ENCODE measurements around the gene FLRT2. TPM values are rescaled to one million over a fixed set of nuclear protein-coding genes. Genes with fewer than 3 reads are reported as not detected.

The FLRT2 gene
- total RNA-seq, 2 experiments from 2014 or later: not detected

- Mint-ChIP-seq H3K4me3 (no peak overlapping the region), H3K9me3 (no peaks in the 10 kb centered on the region), H3K27me3 (no peaks in the 10 kb centered on the region), H3K27ac (no peak overlapping the region), H3K4me1 (no peaks in the 10 kb centered on the region), H3K36me3 (no peaks in the 10 kb centered on the region)
- DNase-seq: no peak
Observed at GRCh38 chr14:85617791-85618190, 87.8 kb downstream of the FLRT2 start.

- H3K36me3 Mint-ChIP-seq: no peaks in the 10 kb centered on the region
- no peaks in the 10 kb centered on the region for H3K9me3 Mint-ChIP-seq
- H3K4me1 Mint-ChIP-seq: no peaks in the 10 kb centered on the region
- DNase-seq: no peak
- no peaks in the 10 kb centered on the region for H3K27me3 Mint-ChIP-seq
- H3K27ac Mint-ChIP-seq: no peak overlapping the region
- no peak overlapping the region for H3K4me3 Mint-ChIP-seq
Observed at GRCh38 chr14:85618390-85618789, 88.4 kb downstream of the FLRT2 start.

GRCh38 chr14:85618978-85619377 lies 89.0 kb downstream of the FLRT2 start:
- H3K4me3 Mint-ChIP-seq: no peak overlapping the region
- H3K27ac Mint-ChIP-seq: no peak overlapping the region
- H3K36me3 Mint-ChIP-seq: no peaks in the 10 kb centered on the region
- H3K9me3 Mint-ChIP-seq: no peaks in the 10 kb centered on the region
- H3K27me3 Mint-ChIP-seq: no peaks in the 10 kb centered on the region
- DNase-seq: no peak
- H3K4me1 Mint-ChIP-seq: no peaks in the 10 kb centered on the region

- Mint-ChIP-seq H3K27ac (no peak overlapping the region), H3K4me1 (no peaks in the 10 kb centered on the region), H3K27me3 (no peaks in the 10 kb centered on the region), H3K36me3 (no peaks in the 10 kb centered on the region), H3K4me3 (no peak overlapping the region), H3K9me3 (no peaks in the 10 kb centered on the region)
- no peak for DNase-seq
Observed at GRCh38 chr14:85619851-85620250, 89.9 kb downstream of the FLRT2 start.

- H3K27me3 Mint-ChIP-seq: no peaks in the 10 kb centered on the region
Observed at GRCh38 chr14:85620947-85621346, 91.0 kb downstream of the FLRT2 start.

GRCh38 chr14:85622106-85622505 lies 92.2 kb downstream of the FLRT2 start:
- DNase-seq: no peak
- Mint-ChIP-seq H3K36me3 (no peaks in the 10 kb centered on the region), H3K4me1 (no peaks in the 10 kb centered on the region), H3K4me3 (no peak overlapping the region), H3K27ac (no peak overlapping the region), H3K27me3 (no peaks in the 10 kb centered on the region), H3K9me3 (no peaks in the 10 kb centered on the region)

More at GRCh38 chr14:85620947-85621346, 91.0 kb downstream of the FLRT2 start:
- no peak for DNase-seq
- H3K27ac Mint-ChIP-seq: no peak overlapping the region
- H3K9me3 Mint-ChIP-seq: no peaks in the 10 kb centered on the region
- H3K4me3 Mint-ChIP-seq: no peak overlapping the region
- no peaks in the 10 kb centered on the region for H3K4me1 Mint-ChIP-seq
- H3K36me3 Mint-ChIP-seq: no peaks in the 10 kb centered on the region

GRCh38 chr14:85622986-85623685 lies 93.2 kb downstream of the FLRT2 start:
- no peak overlapping the region for H3K27ac Mint-ChIP-seq
- H3K4me1 Mint-ChIP-seq: no peaks in the 10 kb centered on the region
- no peak overlapping the region for H3K4me3 Mint-ChIP-seq
- H3K36me3 Mint-ChIP-seq: no peaks in the 10 kb centered on the region
- DNase-seq: no peak
- H3K9me3 Mint-ChIP-seq: no peaks in the 10 kb centered on the region
- no peaks in the 10 kb centered on the region for H3K27me3 Mint-ChIP-seq

GRCh38 chr14:85625925-85626585 lies 96.1 kb downstream of the FLRT2 start:
- H3K4me3 Mint-ChIP-seq: no peak overlapping the region
- DNase-seq: no peak
- no peak overlapping the region for H3K27ac Mint-ChIP-seq
- no peaks in the 10 kb centered on the region for H3K9me3 Mint-ChIP-seq
- H3K36me3 Mint-ChIP-seq: no peaks in the 10 kb centered on the region
- no peaks in the 10 kb centered on the region for H3K4me1 Mint-ChIP-seq
- no peaks in the 10 kb centered on the region for H3K27me3 Mint-ChIP-seq

GRCh38 chr14:85634205-85634604 lies 104.3 kb downstream of the FLRT2 start:
- Mint-ChIP-seq H3K4me1 (no peaks in the 10 kb centered on the region), H3K36me3 (no peaks in the 10 kb centered on the region), H3K27ac (no peak overlapping the region), H3K9me3 (no peaks in the 10 kb centered on the region), H3K27me3 (no peaks in the 10 kb centered on the region), H3K4me3 (no peak overlapping the region)
- no peak for DNase-seq

GRCh38 chr14:85644211-85644610 lies 114.3 kb downstream of the FLRT2 start:
- Mint-ChIP-seq H3K9me3 (no peaks in the 10 kb centered on the region), H3K4me3 (no peak overlapping the region), H3K4me1 (no peaks in the 10 kb centered on the region), H3K36me3 (no peaks in the 10 kb centered on the region), H3K27ac (no peak overlapping the region), H3K27me3 (peaks cover 4% of the 10 kb centered on the region)
- no peak for DNase-seq

GRCh38 chr14:85653029-85653428 lies 123.1 kb downstream of the FLRT2 start:
- Mint-ChIP-seq H3K36me3 (no peaks in the 10 kb centered on the region), H3K27me3 (no peaks in the 10 kb centered on the region), H3K9me3 (no peaks in the 10 kb centered on the region), H3K27ac (no peak overlapping the region), H3K4me3 (no peak overlapping the region), H3K4me1 (no peaks in the 10 kb centered on the region)
- no peak for DNase-seq

- Mint-ChIP-seq H3K4me3 (no peak overlapping the region), H3K36me3 (no peaks in the 10 kb centered on the region), H3K27ac (no peak overlapping the region), H3K9me3 (no peaks in the 10 kb centered on the region), H3K27me3 (no peaks in the 10 kb centered on the region), H3K4me1 (no peaks in the 10 kb centered on the region)
- DNase-seq: no peak
Observed at GRCh38 chr14:85660243-85660922, 130.4 kb downstream of the FLRT2 start.

- H3K4me3 Mint-ChIP-seq: no peak overlapping the region
Observed at GRCh38 chr14:85662096-85662495, 132.2 kb downstream of the FLRT2 start.

GRCh38 chr14:85663256-85663655 lies 133.3 kb downstream of the FLRT2 start:
- H3K27me3 Mint-ChIP-seq: no peaks in the 10 kb centered on the region
- no peak overlapping the region for H3K4me3 Mint-ChIP-seq
- H3K36me3 Mint-ChIP-seq: no peaks in the 10 kb centered on the region
- no peak for DNase-seq
- H3K9me3 Mint-ChIP-seq: no peaks in the 10 kb centered on the region
- no peak overlapping the region for H3K27ac Mint-ChIP-seq
- no peaks in the 10 kb centered on the region for H3K4me1 Mint-ChIP-seq

More at GRCh38 chr14:85662096-85662495, 132.2 kb downstream of the FLRT2 start:
- no peak for DNase-seq
- Mint-ChIP-seq H3K27ac (no peak overlapping the region), H3K36me3 (no peaks in the 10 kb centered on the region), H3K4me1 (no peaks in the 10 kb centered on the region), H3K9me3 (no peaks in the 10 kb centered on the region), H3K27me3 (no peaks in the 10 kb centered on the region)

GRCh38 chr14:85663667-85664066 lies 133.7 kb downstream of the FLRT2 start:
- no peaks in the 10 kb centered on the region for H3K9me3 Mint-ChIP-seq
- H3K4me3 Mint-ChIP-seq: no peak overlapping the region
- no peak for DNase-seq
- no peak overlapping the region for H3K27ac Mint-ChIP-seq
- no peaks in the 10 kb centered on the region for H3K27me3 Mint-ChIP-seq
- no peaks in the 10 kb centered on the region for H3K4me1 Mint-ChIP-seq
- no peaks in the 10 kb centered on the region for H3K36me3 Mint-ChIP-seq
